H9 (cell line): Measurements from ENCODE around the gene MED13L. TPM values are rescaled to one million over a fixed set of nuclear protein-coding genes. Genes with fewer than 3 reads are reported as not detected.

Source experiments
- DNase-seq: peaks from one replicate; pipeline ENCODE4 v3.0.0-alpha.2; 2017
- H2AFZ ChIP-seq: one replicate; pipeline ENCODE4 v1.6.1; 2013; ENCODE audit warnings: mild to moderate bottlenecking, low read length, control low read depth, moderate library complexity
- H2AK5ac ChIP-seq: 2 replicates; pipeline ENCODE4 v1.6.1; 2013; ENCODE audit warnings: low read length, control low read depth, mixed read lengths; ENCODE audit not compliant: insufficient read length
- H2BK120ac ChIP-seq: one replicate; pipeline ENCODE4 v1.6.1; 2013; ENCODE audit warnings: low read depth, mild to moderate bottlenecking, low read length, control low read depth, inconsistent platforms; ENCODE audit not compliant: poor library complexity, severe bottlenecking
- H2BK12ac ChIP-seq: 2 replicates; pipeline ENCODE4 v1.6.1; 2013; ENCODE audit warnings: low read length, control low read depth, mixed read lengths, low read depth; ENCODE audit not compliant: insufficient read length
- H2BK15ac ChIP-seq: 2 replicates; pipeline ENCODE4 v1.6.1; 2013; ENCODE audit warnings: low read depth, low read length, control low read depth
- H2BK20ac ChIP-seq: one replicate; pipeline ENCODE4 v1.6.1; 2013; ENCODE audit warnings: low read depth, mild to moderate bottlenecking, low read length, control low read depth, inconsistent platforms; ENCODE audit not compliant: poor library complexity, severe bottlenecking
- H2BK5ac ChIP-seq: 2 replicates; pipeline ENCODE4 v1.6.1; 2013; ENCODE audit warnings: low read length, control low read depth, mixed read lengths; ENCODE audit not compliant: insufficient read length
- H3K14ac ChIP-seq: 2 replicates; pipeline ENCODE4 v1.6.1; 2013; ENCODE audit warnings: low read length, control low read depth; ENCODE audit not compliant: insufficient read depth
- H3K18ac ChIP-seq: 2 replicates; pipeline ENCODE4 v1.6.1; 2013; ENCODE audit warnings: low read depth, mild to moderate bottlenecking, mixed read lengths, low read length, control low read depth; ENCODE audit not compliant: insufficient read length
- H3K23ac ChIP-seq: 2 replicates; pipeline ENCODE4 v1.6.1; 2013; ENCODE audit warnings: low read length, control low read depth, mixed read lengths, low read depth; ENCODE audit not compliant: insufficient read length
- H3K23me2 ChIP-seq: 2 replicates; pipeline ENCODE4 v1.6.1; 2013; ENCODE audit warnings: low read depth, mild to moderate bottlenecking, mixed read lengths, low read length, control low read depth; ENCODE audit not compliant: insufficient read length, poor library complexity, severe bottlenecking
- H3K27ac ChIP-seq: 2 replicates; pipeline ENCODE4 v1.5.1; 2013; ENCODE audit warnings: low read length, control low read depth, mixed read lengths, low read depth; ENCODE audit not compliant: insufficient read length
- H3K27me3 ChIP-seq: 2 replicates; pipeline ENCODE4 v1.6.1; 2013; ENCODE audit warnings: low read length, control low read depth, inconsistent platforms; ENCODE audit not compliant: insufficient read depth
- H3K4ac ChIP-seq: 2 replicates; pipeline ENCODE4 v1.6.1; 2013; ENCODE audit warnings: low read depth, mild to moderate bottlenecking, control low read depth, inconsistent platforms, low read length, moderate library complexity
- H3K4me1 ChIP-seq: 2 replicates; pipeline ENCODE4 v1.6.1; 2013; ENCODE audit warnings: low read length, control low read depth, inconsistent platforms; ENCODE audit not compliant: insufficient read depth
- H3K4me2 ChIP-seq: 2 replicates; pipeline ENCODE4 v1.6.1; 2013; ENCODE audit warnings: low read length, control low read depth, mixed read lengths; ENCODE audit not compliant: insufficient read length, insufficient read depth
- H3K56ac ChIP-seq: 2 replicates; pipeline ENCODE4 v1.6.1; 2013; ENCODE audit warnings: low read depth, mild to moderate bottlenecking, mixed read lengths, low read length, control low read depth; ENCODE audit not compliant: insufficient read length
- H3K79me1 ChIP-seq: 2 replicates; pipeline ENCODE4 v1.6.1; 2013; ENCODE audit warnings: low read depth, mild to moderate bottlenecking, moderate library complexity, low read length, control low read depth, inconsistent platforms; ENCODE audit not compliant: insufficient read depth, poor library complexity, severe bottlenecking
- H3K79me2 ChIP-seq: 2 replicates; pipeline ENCODE4 v1.6.1; 2013; ENCODE audit warnings: low read length, control low read depth, inconsistent platforms; ENCODE audit not compliant: insufficient read depth
- H3K9ac ChIP-seq: 2 replicates; pipeline ENCODE4 v1.6.1; 2013; ENCODE audit warnings: low read length, control low read depth, mixed read lengths; ENCODE audit not compliant: insufficient read length; ENCODE audit errors: extremely low read depth
- H3K9me3 ChIP-seq: one replicate; pipeline ENCODE4 v1.6.1; 2013; ENCODE audit warnings: low read depth, low read length, inconsistent platforms; ENCODE audit not compliant: control insufficient read depth
- H3T11ph ChIP-seq: one replicate; pipeline ENCODE4 v1.6.1; 2013; ENCODE audit warnings: mild to moderate bottlenecking, low read length, control low read depth, inconsistent platforms
- H4K20me1 ChIP-seq: one replicate; pipeline ENCODE4 v1.6.1; 2013; ENCODE audit not compliant: control insufficient read depth, insufficient read length, insufficient read depth
- H4K5ac ChIP-seq: 2 replicates; pipeline ENCODE4 v1.6.1; 2013; ENCODE audit warnings: low read depth, mild to moderate bottlenecking, mixed read lengths, low read length, control low read depth; ENCODE audit not compliant: insufficient read length
- H4K8ac ChIP-seq: replicated peaks from 2 replicates; pipeline ENCODE4 v1.6.1; 2013; ENCODE audit warnings: low read length, control low read depth, mixed read lengths, low read depth; ENCODE audit not compliant: insufficient read length
- H4K91ac ChIP-seq: 2 replicates; pipeline ENCODE4 v1.6.1; 2013; ENCODE audit warnings: low read depth, mild to moderate bottlenecking, moderate library complexity, mixed read lengths, low read length, control low read depth; ENCODE audit not compliant: insufficient read length
- H3K27ac Mint-ChIP-seq, 3 experiments: 2 replicates in 2 of 3; 3 replicates in 1 of 3; pipeline ENCODE4 v1.8.0; 2020 to 2021; ENCODE audit warnings: mixed read lengths in 3 of 3, mild to moderate bottlenecking in 1 of 3, moderate library complexity in 1 of 3
- H3K27me3 Mint-ChIP-seq: 2 replicates; pipeline ENCODE4 v1.8.0; 2021; ENCODE audit warnings: low read depth, mild to moderate bottlenecking, moderate library complexity, mixed read lengths
- H3K36me3 Mint-ChIP-seq, 3 experiments: 2 replicates in 2 of 3; 3 replicates in 1 of 3; pipeline ENCODE4 v1.8.0; 2020 to 2021; ENCODE audit warnings: low read depth in 3 of 3, mixed read lengths in 3 of 3; ENCODE audit not compliant: insufficient read depth in 1 of 3
- H3K4me1 Mint-ChIP-seq, 2 experiments: 2 replicates each; pipeline ENCODE4 v1.8.0; 2020; ENCODE audit warnings: mixed read lengths in 2 of 2
- H3K4me3 Mint-ChIP-seq, 2 experiments: 2 replicates in 1 of 2; 3 replicates in 1 of 2; pipeline ENCODE4 v1.8.0; 2020 to 2021; ENCODE audit warnings: mild to moderate bottlenecking in 2 of 2, mixed read lengths in 2 of 2, moderate library complexity in 1 of 2
- H3K9me3 Mint-ChIP-seq, 2 experiments: 2 replicates in 1 of 2; 3 replicates in 1 of 2; pipeline ENCODE4 v1.8.0; 2020; ENCODE audit warnings: mild to moderate bottlenecking in 2 of 2, mixed read lengths in 2 of 2, moderate library complexity in 1 of 2
- WGBS: extraction: QIAGEN DNeasy Blood & Tissue Kit; methylation state at CpG from one replicate; pipeline ENCODE4 v1.1.7; 2013; ENCODE audit warnings: missing lambda C conversion rate, low lambda C conversion rate, mixed read lengths; ENCODE audit not compliant: insufficient read length; ENCODE audit errors: extremely low coverage; 5-methylcytosine and 5-hydroxymethylcytosine counted together
- total RNA-seq: library from RNA; stranded (reverse); gene quantifications from 2 replicates; pipeline ENCODE4 v1.2.1, GENCODE V29; 2021
- TF ChIP-seq, protein P1 (sequence below): fragments of 200-600 bp; sonication (generic); conservative IDR thresholded peaks from 3 replicates; pipeline ENCODE4 v1.8.0; 2021; ENCODE audit warnings: antibody characterized with exemption, mild to moderate bottlenecking

The MED13L gene
- total RNA-seq, 1 experiment from 2014 or later = 52.4 TPM

DNA sequence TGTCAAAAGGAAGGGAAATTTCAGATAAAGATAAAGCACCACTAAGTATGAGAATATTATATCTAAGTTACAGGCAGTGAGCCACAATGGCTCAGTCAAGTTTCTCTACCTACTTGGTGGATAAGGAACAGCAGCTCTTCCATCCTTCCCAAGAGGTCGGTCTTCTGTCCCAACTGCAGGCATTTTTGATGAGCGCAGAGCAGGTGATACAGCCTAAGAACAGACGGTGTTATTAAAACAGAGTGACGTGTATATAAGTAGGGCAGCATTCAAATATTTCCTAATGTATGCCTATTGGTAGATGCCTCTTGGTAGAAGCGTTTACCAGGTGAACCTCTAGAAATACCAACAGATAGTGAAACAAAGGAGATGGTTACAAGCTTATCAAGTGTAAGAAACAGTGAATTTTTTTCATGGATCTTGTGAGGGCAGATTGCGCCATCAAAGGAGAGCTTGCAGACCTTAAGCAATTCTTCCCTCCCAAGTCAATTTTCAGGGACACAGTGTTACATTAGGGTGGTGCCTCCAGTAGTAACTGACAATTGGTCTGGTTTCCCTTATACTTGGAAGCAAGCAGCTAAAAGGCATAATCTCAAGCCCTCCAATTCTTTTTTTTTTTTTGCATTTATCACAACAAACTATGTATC, 274.5 kb downstream of the MED13L start:
- Mint-ChIP-seq H3K9me3 (no peaks in the 10 kb centered on the region), H3K27me3 (no peaks in the 10 kb centered on the region), H3K4me3 (no peak overlapping the region), H3K27ac (no peak overlapping the region), H3K36me3 (peaks cover 0 to 27% (median 23%) of the 10 kb centered on the region in 3 experiments; a peak in 5 of 7 replicates), H3K4me1 (peaks cover 13% of the 10 kb centered on the region in 2 experiments)
- Histone ChIP-seq H2AK5ac (no peak overlapping the region), H3K27ac (no peak overlapping the region), H2AFZ (no peak overlapping the region), H3K4me2 (no peak overlapping the region), H4K5ac (no peak overlapping the region), H3K18ac (no peak overlapping the region), H3T11ph (no peak overlapping the region), H3K14ac (no peak overlapping the region), H4K91ac (no peak overlapping the region), H2BK120ac (no peak overlapping the region), H2BK15ac (no peak overlapping the region), H2BK20ac (no peak overlapping the region), H3K56ac (no peak overlapping the region), H3K23me2 (no peaks in the 10 kb centered on the region), H3K27me3 (no peaks in the 10 kb centered on the region), H2BK5ac (no peak overlapping the region), H3K79me2 (no peaks in the 10 kb centered on the region), H3K4ac (no peak overlapping the region), H3K23ac (no peak overlapping the region), H3K79me1 (no peaks in the 10 kb centered on the region), H4K20me1 (no peaks in the 10 kb centered on the region), H2BK12ac (no peak overlapping the region), H3K9me3 (no peaks in the 10 kb centered on the region), H3K9ac (no peak overlapping the region), H3K4me1 (no peaks in the 10 kb centered on the region), H4K8ac (no peak overlapping the region)
- WGBS = no CpG with 5 or more reads among the region's 6 CpGs
- TF ChIP-seq, protein P1, sequence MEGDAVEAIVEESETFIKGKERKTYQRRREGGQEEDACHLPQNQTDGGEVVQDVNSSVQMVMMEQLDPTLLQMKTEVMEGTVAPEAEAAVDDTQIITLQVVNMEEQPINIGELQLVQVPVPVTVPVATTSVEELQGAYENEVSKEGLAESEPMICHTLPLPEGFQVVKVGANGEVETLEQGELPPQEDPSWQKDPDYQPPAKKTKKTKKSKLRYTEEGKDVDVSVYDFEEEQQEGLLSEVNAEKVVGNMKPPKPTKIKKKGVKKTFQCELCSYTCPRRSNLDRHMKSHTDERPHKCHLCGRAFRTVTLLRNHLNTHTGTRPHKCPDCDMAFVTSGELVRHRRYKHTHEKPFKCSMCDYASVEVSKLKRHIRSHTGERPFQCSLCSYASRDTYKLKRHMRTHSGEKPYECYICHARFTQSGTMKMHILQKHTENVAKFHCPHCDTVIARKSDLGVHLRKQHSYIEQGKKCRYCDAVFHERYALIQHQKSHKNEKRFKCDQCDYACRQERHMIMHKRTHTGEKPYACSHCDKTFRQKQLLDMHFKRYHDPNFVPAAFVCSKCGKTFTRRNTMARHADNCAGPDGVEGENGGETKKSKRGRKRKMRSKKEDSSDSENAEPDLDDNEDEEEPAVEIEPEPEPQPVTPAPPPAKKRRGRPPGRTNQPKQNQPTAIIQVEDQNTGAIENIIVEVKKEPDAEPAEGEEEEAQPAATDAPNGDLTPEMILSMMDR = no peak
- DNase-seq = no peak
